HG02588 (cell line): ENCODE measurements around the gene MAP3K2.

ENCODE experiments used
- ATAC-seq: cut with Tn5 transposase; IDR thresholded peaks from one replicate; pipeline ENCODE4 v1.9.1; 2021; ENCODE audit warnings: mild to moderate bottlenecking, moderate library complexity; ENCODE audit not compliant: unreplicated experiment

MAP3K2 gene

GRCh38 chr2:127305990-127306585 lies 81.7 kb downstream of the MAP3K2 start:
- no peak for ATAC-seq

GRCh38 chr2:127302168-127302567 lies 85.6 kb downstream of the MAP3K2 start:
- ATAC-seq = no peak

- peak; percentile 98 for ATAC-seq
Measured at GRCh38 chr2:127293748-127294562, 93.8 kb downstream of the MAP3K2 start, which contains the start of gene ERCC3. ERCC3 (minus strand) TSS chr2:127294144; CDS start chr2:127294081, 63 bp downstream.

- ATAC-seq = no peak
Measured at GRCh38 chr2:127293386-127293747, 94.4 kb downstream of the MAP3K2 start.

- no peak for ATAC-seq
Measured at GRCh38 chr2:127288274-127288673, 99.5 kb downstream of the MAP3K2 start.

- no peak for ATAC-seq
Measured at GRCh38 chr2:127283275-127283674, 104.5 kb downstream of the MAP3K2 start.

- ATAC-seq = no peak
Measured at GRCh38 chr2:127280693-127281092, 107.1 kb downstream of the MAP3K2 start.

GRCh38 chr2:127279781-127280180 lies 108.0 kb downstream of the MAP3K2 start:
- no peak for ATAC-seq

GRCh38 chr2:127278959-127279358 lies 108.8 kb downstream of the MAP3K2 start:
- ATAC-seq = no peak

GRCh38 chr2:127277028-127277427 lies 110.7 kb downstream of the MAP3K2 start:
- peak; percentile 89 for ATAC-seq

GRCh38 chr2:127275789-127276188 lies 112.0 kb downstream of the MAP3K2 start:
- no peak for ATAC-seq

GRCh38 chr2:127275356-127275755 lies 112.4 kb downstream of the MAP3K2 start:
- ATAC-seq = no peak

- no peak for ATAC-seq
Measured at GRCh38 chr2:127270663-127271062, 117.1 kb downstream of the MAP3K2 start.

GRCh38 chr2:127261804-127262406 lies 125.9 kb downstream of the MAP3K2 start:
- no peak for ATAC-seq

- ATAC-seq = no peak
Measured at GRCh38 chr2:127259355-127259754, 128.4 kb downstream of the MAP3K2 start.

GRCh38 chr2:127256866-127257265 lies 130.9 kb downstream of the MAP3K2 start:
- no peak for ATAC-seq

GRCh38 chr2:127256381-127256780 lies 131.4 kb downstream of the MAP3K2 start:
- ATAC-seq = no peak

GRCh38 chr2:127255721-127256120 lies 132.1 kb downstream of the MAP3K2 start:
- no peak for ATAC-seq

- no peak for ATAC-seq
Measured at GRCh38 chr2:127255146-127255545, 132.6 kb downstream of the MAP3K2 start.

- no peak for ATAC-seq
Measured at GRCh38 chr2:127254386-127254981, 133.3 kb downstream of the MAP3K2 start.
